ENCODE measurements around the gene DHFR.
"Not testable (repeated sequence)": the region's sequence is repeated elsewhere in the genome, so short reads cannot be mapped to it uniquely, and the experiment has no call there.

Gene DHFR

DNA sequence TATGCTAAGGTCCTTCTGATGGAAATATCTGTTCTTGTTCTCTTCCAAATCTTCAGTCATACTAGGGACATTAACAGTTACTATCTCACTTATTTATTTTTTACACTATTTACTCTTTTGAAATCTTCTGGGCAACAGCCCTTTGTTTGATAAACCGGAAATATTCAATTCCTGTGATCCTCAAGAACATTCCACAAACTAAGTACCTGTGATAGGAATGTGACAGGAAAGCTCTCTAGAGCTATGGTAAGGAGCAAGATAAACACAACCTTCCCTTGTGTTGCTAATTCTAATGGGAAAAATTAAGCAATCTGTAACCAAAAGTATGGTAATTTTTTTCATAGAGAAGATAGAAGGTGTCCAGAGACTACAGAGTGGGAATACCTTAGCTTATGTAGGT is 62.7 kb downstream of the DHFR start:
- DNase-seq, result no peak

- DNase-seq, result peak; percentile 27
Observed at GRCh38 chr5:80591352-80591751, 63.4 kb downstream of the DHFR start.

- DNase-seq, result no peak
Observed at GRCh38 chr5:80590766-80591165, 64.0 kb downstream of the DHFR start.

- DNase-seq, result no peak
Observed at GRCh38 chr5:80588858-80589540, 65.8 kb downstream of the DHFR start.

- no peak for DNase-seq
Observed at GRCh38 chr5:80584770-80585169, 70.0 kb downstream of the DHFR start.

DNA sequence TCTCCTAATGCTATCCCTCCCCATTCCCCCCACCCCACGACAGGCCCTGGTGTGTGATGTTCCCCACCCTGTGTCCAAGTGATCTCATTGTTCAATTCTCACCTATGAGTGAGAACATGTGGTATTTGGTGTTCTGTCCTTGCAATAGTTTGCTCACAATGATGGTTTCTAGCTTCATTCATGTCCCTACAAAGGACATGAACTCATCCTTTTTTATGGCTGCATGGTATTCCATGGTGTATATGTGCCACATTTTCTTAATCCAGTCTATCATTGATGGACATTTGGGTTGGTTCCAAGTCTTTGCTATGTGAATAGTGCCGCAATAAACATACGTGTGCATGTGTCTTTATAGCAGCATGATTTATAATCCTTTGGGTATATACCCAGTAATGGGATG is 74.5 kb downstream of the DHFR start:
- DNase-seq, result not testable (repeated sequence)

GRCh38 chr5:80579050-80579449 is 75.7 kb downstream of the DHFR start:
- no peak for DNase-seq

GRCh38 chr5:80577707-80578106 is 77.1 kb downstream of the DHFR start:
- DNase-seq, result no peak

- DNase-seq, result no peak
Observed at GRCh38 chr5:80576383-80576782, 78.4 kb downstream of the DHFR start.

All from fibroblast of skin of back (primary cell).